DMS 273 (cell line): ENCODE data around the gene PGAM1.
A peak's percentile ranks its signal among the peaks of the same experiment; 100 is the strongest.
"Not testable (repeated sequence)": the region's sequence is repeated elsewhere in the genome, so short reads cannot be mapped to it uniquely, and the experiment has no call there.

Experiments
- DNase-seq: peaks from one replicate; lab custom pipeline; 2025; ENCODE audit not compliant: unreplicated experiment; lab: John Stamatoyannopoulos, UW

PGAM1 gene

DNA sequence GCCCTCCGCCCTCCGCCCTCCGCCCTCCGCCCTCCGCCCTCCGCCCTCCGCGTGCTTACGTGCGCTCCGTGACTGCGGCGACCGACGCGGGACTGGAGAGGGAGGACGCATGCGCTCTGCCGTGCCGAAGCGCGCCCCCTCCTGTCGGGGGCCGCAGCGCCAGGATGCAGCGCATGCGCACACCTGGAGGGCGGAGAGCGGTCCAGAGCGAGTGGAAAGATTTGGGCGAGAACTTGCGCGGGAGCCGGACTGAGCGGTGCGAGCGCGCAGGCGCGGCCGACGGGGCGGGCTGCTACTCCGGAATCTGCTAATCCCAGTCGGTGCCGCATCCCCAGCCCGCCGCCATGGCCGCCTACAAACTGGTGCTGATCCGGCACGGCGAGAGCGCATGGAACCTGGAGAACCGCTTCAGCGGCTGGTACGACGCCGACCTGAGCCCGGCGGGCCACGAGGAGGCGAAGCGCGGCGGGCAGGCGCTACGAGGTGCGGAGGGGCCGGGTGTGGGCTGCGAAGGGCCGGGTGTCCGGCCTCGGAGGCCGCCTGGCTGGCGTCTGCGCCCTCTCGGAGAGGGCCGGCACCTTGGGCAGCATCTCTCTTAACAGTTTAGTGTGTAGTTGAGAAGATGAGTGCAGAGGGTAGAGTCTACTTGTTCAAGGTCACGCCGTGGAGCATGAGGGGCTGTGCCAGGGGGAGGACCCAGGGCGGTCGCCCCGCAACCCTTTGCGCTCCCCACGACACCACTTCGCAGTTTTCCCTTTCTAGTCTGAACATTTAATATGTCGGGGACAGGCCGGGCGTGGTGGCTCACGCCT is at the start of gene PGAM1:
Gene PGAM1, plus strand, starts transcription at position 228 of the 812 bp plus-strand sequence. Its CDS starts 117 bp downstream, at position 345.
- peak; percentile 95 for DNase-seq

DNA sequence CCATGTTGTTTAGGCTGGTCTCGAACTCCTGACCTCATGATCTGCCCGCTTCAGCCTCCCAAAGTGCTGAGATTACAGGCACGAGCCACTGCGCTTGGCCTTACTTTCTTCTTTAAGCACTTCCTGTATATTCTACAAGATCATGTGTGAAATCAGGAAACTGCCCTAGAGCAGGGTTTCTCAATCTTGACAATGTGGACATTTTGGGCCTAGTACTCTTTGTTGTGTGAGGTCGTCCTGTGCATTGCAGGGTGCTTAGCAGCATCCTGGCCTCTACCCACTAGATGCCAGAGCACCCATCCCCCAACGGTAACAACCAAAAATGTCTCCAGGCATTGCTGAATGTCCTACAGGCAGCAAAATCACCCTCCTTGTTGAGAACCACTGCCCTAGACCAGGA is 49.6 kb upstream of the PGAM1 start:
- DNase-seq: no peak

- DNase-seq: peak; percentile 47
Measured at GRCh38 chr10:97378933-97379921, 46.8 kb upstream of the PGAM1 start.

DNA sequence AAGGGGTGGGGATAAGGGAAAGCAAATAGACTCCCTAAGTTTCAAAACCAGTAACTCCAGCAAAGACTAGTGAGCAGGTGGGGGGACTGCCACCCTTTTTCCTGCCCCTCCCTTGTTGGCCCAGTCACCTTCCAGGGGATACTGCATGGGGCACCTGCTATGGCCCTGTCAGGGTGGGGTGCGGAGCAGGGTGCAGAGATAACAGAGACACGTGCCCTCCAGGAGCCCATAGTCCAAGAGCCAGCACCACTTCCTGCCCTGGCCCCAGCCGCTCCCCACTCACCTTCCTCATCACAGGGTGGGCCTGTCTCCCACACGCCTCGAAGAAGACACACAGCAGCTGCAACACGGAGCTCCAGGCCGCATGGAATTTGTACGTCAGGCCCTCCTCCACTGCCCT is 45.5 kb upstream of the PGAM1 start:
- no peak for DNase-seq

GRCh38 chr10:97381626-97382025 is 44.4 kb upstream of the PGAM1 start:
- no peak for DNase-seq

DNA sequence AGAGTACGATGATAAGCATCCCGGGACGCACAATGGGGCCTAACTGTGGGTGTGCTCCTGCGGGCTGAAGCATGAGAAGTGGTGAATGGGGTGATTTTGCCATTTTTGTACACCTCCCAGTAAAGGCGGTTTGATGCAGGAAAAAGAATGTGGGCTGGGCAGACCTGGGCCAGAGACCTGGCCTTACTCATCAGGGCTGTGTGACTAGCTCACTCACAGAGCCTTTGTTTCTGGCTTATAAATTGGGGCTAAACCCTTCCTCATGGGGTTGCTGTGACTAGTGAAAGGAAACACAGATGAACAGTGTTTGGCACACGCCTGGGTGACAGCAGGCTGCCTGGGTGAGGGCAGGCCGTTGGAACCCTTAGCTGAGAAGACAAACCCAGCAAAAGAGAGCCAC is 42.8 kb upstream of the PGAM1 start:
- DNase-seq: no peak

DNA sequence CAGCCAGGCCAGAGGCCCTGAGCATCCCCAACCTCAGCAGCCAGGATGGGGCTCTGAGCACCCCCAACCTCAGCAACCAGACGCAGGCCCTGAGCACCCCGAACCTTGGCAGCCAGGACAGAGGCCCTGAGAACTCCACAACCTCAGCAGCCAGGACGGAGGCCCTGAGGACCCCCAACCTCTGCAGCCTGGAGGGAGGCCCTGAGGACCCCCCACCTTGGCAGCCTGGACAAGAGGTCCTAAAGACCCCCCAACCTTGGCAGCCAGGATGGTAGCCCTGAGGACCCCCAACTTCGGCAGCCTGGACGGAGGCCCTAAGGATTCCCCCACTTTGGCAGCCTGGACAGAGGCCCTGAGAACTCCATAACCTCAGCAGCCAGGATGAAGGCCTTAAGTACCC is 41.8 kb upstream of the PGAM1 start:
- no peak for DNase-seq

DNA sequence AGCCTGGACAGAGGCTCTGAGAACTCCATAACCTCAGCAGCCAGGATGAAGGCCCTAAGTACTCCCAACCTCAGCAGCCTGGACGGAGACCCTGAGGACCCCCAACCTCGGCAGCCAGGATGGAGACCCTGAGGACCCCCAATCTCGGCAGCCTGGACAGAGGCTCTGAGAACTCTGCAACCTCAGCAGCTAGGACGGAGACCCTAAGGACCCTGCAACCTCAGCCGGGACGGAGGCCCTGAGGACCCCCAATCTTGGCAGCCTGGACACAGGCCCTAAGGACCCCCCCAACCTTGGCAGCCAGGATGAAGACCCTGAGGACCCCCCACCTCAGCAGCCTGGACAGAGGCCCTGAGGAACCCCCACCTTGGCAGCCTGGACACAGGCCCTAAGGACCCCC is 41.4 kb upstream of the PGAM1 start:
- DNase-seq: no peak

DNA sequence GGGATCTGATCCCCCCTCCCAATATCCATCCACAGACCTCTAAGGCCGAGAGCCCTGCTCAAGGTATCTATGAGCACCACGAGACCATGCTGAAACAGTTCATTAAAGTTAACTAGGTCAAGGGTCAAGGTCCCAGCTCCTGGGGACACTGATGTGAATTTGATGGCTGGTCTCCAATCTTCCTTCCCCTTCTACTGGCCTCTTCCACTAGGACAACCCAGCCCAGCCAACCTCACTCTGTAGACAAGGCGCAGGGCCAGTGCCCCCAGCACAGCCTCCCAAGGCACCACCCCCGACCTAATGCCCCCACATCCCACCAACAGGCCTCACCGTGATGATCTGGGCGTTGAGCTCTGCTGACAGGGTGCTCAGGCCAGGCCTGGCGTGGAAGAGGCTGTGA is 40.4 kb upstream of the PGAM1 start:
- no peak for DNase-seq

DNA sequence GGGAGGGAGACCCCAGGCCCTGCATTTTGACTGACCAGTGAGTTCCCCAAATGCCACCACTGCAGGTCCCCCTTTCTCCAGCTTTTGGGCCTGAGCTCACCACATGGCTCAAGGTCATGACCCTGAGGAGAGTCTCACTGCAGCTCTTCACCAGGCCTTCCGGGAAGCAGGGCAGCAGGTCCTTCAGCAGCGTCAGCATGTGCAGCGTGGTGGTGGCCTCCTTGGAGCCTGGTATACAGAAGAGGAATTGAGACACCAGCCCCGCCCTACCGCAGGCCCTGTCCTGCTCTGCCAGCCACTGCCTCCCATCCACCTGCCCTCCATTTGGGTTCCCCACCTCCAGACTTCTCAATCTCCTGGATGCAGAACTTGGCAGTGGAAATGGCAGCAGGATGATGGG is 37.8 kb upstream of the PGAM1 start:
- DNase-seq: no peak

DNA sequence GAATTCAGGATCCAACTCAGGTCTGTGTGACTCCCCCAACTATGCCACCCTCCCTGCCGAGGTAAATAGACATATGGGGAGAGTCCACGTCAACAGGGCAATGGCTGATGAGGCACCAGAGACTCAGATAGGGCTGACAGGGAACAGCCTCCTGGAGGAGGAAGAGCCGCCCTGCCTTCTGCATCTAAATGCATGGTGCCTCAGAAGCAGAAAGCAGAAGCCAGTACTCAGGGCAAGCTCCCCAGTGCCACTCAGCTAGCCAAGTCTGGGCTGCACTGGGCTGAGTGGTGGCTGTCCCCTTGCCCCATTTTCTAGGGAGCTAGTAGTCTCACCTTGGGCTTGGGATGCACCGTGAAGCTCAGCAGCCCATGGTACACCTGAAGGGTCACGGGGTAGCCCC is 35.9 kb upstream of the PGAM1 start:
- DNase-seq: no peak

DNA sequence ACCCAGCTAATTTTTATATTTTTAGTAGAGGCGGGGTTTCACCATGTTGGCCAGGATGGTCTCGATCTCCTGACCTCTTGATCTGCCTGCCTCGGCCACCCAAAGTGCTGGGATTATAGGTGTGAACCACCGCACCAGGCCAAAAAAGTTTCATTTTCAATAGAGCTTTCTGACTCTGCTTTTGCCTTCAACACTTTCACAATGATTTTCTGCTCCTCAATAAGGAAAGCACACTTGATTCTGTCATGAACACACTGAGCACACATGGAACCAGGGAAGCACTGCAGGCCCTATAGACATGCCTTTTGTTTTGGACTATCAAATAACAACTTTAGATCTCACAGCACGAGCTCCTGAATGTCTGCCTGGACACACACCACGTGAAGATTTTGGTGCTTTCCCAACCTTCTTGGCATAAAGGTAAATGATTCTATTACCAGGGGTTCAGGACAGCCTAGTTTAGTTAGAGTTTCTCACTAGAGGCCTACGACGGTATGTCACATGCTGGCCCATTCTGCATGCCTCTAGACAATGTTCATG is 32.9 kb upstream of the PGAM1 start:
- no peak for DNase-seq

DNA sequence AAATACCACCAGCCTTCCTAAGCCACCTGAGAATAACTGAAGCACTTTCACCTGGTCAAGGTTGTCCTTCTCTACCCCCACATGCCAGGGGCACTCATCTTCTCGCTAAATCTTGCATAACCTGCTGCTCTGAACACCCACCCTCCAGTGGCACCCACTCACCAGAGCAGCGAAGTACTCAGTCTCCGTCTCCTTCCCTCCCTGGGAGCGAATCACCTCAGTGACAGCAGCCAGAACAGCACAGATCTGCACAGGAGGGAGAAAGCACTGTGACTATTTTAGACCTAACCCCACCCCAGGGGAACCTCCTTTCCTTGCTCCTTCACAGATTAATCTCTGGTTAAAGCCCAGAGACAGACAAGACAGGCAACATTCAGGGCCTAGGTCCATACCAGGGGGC is 29.9 kb upstream of the PGAM1 start:
- DNase-seq: no peak

DNA sequence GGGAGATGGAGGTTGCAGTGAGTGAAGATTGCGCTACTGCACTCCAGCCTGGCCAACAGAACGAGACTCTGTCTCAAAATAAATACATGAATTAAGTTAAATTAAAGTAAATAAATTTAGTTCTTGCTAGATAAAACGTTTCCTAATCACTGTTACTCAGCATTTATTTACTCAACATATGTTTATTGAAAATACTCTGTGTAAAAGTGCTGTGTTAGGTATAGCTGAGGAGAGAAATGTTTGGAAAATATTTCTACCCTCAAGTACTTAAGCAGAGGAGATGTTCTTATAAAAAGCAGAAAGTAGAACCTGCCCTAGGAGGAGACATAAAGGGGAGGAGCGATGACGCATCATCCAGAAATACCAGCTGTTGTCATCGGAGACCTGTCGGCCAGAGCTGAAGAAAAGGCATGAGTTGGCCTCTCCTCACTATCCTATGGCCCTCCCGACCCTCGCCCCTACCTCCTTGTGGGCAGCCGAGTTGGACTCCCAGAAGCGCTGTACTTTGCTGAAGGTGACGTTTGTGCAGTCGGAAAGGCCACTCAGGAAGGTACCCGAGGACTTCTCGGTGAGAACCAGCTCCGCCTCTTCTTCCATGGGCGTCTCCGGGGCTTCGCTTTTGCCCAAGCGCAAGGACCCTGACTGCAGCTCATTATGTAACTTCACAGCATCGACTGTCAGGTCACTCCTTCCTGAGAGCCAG is 26.0 kb upstream of the PGAM1 start:
- DNase-seq: peak; percentile 74

DNA sequence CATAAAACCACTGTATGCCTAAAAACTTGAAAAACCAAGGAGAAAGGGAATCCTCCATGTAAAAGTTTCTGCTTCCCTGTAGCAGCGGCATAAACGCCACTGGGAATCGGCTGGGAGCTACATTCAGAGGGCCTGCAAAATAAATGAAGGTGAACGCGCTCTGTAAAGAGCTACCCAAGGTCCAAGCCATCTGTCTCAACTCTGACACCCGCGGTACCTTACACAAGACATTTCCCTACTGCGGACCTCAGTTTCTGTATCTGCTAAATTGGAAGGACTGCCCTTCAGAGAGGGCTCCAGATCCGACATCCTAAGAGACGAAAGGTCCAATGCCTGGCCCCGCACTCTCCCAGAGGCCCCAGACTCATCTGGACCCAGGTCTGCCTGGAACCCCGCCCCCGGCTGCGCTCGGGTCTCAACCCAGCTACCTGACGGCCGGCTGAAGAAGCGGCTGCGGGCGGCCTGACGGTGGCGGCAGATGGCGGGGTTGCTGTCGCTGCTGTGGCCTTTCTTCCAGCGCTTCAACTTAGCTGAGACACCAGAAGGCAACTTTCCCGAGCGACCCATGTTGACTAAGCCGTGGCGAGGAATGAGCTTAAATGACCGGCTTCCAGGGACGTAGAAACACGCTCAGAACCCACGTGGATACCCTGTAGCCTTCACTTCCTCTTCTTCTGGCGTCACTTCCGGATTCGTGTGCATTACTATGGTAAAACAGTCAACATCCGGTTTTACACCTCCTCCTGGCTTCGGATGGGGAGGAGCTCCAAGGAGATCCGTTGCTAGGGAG is 25.1 kb upstream of the PGAM1 start, which contains the start of gene RRP12:
Gene RRP12, minus strand, starts transcription at position 676 of the 790 bp plus-strand sequence. Its CDS starts 109 bp downstream, at position 567.
- DNase-seq: peak; percentile 98

DNA sequence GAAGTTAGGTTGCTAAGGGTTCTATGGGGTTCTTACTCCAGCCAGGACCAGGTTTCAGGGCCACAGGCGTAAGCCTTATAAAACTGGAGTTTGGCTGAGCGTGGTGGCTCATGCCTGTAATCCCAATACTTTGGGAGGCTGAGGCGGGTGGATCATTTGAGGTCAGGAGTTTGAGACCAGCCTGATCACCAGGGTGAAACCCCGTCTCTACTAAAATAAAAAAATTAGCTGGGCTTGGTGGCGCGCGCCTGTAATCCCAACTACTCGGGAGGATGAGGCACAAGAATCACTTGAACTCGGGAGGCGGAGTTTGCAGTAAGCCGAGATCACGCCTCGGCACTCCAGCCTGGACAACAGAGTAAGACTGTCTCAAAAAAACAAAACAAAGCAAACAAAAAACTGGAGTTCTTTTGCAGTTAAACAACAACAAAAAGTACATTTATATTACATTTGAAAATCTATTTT is 24.5 kb upstream of the PGAM1 start:
- no peak for DNase-seq

GRCh38 chr10:97404044-97404443 is 21.9 kb upstream of the PGAM1 start:
- DNase-seq: no peak

DNA sequence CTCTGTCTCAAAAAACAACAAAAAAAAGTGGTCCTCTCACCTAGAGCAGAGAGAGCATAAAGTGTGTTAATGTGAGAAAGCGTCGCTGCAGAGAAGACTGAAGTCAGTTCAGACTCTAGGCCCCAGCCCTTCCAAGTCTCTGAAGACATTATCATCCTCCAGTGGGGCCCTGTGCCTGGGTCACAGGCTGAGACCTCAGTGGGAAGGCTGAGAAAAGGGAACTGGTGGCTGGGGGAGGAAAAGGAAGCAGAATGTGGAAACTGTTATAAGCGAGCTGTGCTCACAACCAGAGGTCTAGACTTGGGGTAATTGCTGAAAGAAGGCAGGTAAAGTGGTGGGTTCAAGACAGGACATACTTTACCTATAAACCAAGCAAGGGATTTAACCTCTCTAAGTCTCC is 19.9 kb upstream of the PGAM1 start:
- DNase-seq: no peak

GRCh38 chr10:97406483-97406882 is 19.5 kb upstream of the PGAM1 start:
- not testable (repeated sequence) for DNase-seq
